H9 (cell line): Measurements from ENCODE around the gene SEMA7A. TPM values are rescaled to one million over a fixed set of nuclear protein-coding genes. Genes with fewer than 3 reads are reported as not detected.

Experiments
- DNase-seq: peaks from one replicate; pipeline ENCODE4 v3.0.0-alpha.2; 2017
- H2AFZ ChIP-seq: one replicate; pipeline ENCODE4 v1.6.1; 2013; ENCODE audit warnings: mild to moderate bottlenecking, low read length, control low read depth, moderate library complexity
- H2AK5ac ChIP-seq: 2 replicates; pipeline ENCODE4 v1.6.1; 2013; ENCODE audit warnings: low read length, control low read depth, mixed read lengths; ENCODE audit not compliant: insufficient read length
- H2BK120ac ChIP-seq: one replicate; pipeline ENCODE4 v1.6.1; 2013; ENCODE audit warnings: low read depth, mild to moderate bottlenecking, low read length, control low read depth, inconsistent platforms; ENCODE audit not compliant: poor library complexity, severe bottlenecking
- H2BK12ac ChIP-seq: 2 replicates; pipeline ENCODE4 v1.6.1; 2013; ENCODE audit warnings: low read length, control low read depth, mixed read lengths, low read depth; ENCODE audit not compliant: insufficient read length
- H2BK15ac ChIP-seq: 2 replicates; pipeline ENCODE4 v1.6.1; 2013; ENCODE audit warnings: low read depth, low read length, control low read depth
- H2BK20ac ChIP-seq: one replicate; pipeline ENCODE4 v1.6.1; 2013; ENCODE audit warnings: low read depth, mild to moderate bottlenecking, low read length, control low read depth, inconsistent platforms; ENCODE audit not compliant: poor library complexity, severe bottlenecking
- H2BK5ac ChIP-seq: 2 replicates; pipeline ENCODE4 v1.6.1; 2013; ENCODE audit warnings: low read length, control low read depth, mixed read lengths; ENCODE audit not compliant: insufficient read length
- H3K14ac ChIP-seq: 2 replicates; pipeline ENCODE4 v1.6.1; 2013; ENCODE audit warnings: low read length, control low read depth; ENCODE audit not compliant: insufficient read depth
- H3K18ac ChIP-seq: 2 replicates; pipeline ENCODE4 v1.6.1; 2013; ENCODE audit warnings: low read depth, mild to moderate bottlenecking, mixed read lengths, low read length, control low read depth; ENCODE audit not compliant: insufficient read length
- H3K23ac ChIP-seq: 2 replicates; pipeline ENCODE4 v1.6.1; 2013; ENCODE audit warnings: low read length, control low read depth, mixed read lengths, low read depth; ENCODE audit not compliant: insufficient read length
- H3K23me2 ChIP-seq: 2 replicates; pipeline ENCODE4 v1.6.1; 2013; ENCODE audit warnings: low read depth, mild to moderate bottlenecking, mixed read lengths, low read length, control low read depth; ENCODE audit not compliant: insufficient read length, poor library complexity, severe bottlenecking
- H3K27ac ChIP-seq: 2 replicates; pipeline ENCODE4 v1.5.1; 2013; ENCODE audit warnings: low read length, control low read depth, mixed read lengths, low read depth; ENCODE audit not compliant: insufficient read length
- H3K27me3 ChIP-seq: 2 replicates; pipeline ENCODE4 v1.6.1; 2013; ENCODE audit warnings: low read length, control low read depth, inconsistent platforms; ENCODE audit not compliant: insufficient read depth
- H3K4ac ChIP-seq: 2 replicates; pipeline ENCODE4 v1.6.1; 2013; ENCODE audit warnings: low read depth, mild to moderate bottlenecking, control low read depth, inconsistent platforms, low read length, moderate library complexity
- H3K4me1 ChIP-seq: 2 replicates; pipeline ENCODE4 v1.6.1; 2013; ENCODE audit warnings: low read length, control low read depth, inconsistent platforms; ENCODE audit not compliant: insufficient read depth
- H3K4me2 ChIP-seq: 2 replicates; pipeline ENCODE4 v1.6.1; 2013; ENCODE audit warnings: low read length, control low read depth, mixed read lengths; ENCODE audit not compliant: insufficient read length, insufficient read depth
- H3K56ac ChIP-seq: 2 replicates; pipeline ENCODE4 v1.6.1; 2013; ENCODE audit warnings: low read depth, mild to moderate bottlenecking, mixed read lengths, low read length, control low read depth; ENCODE audit not compliant: insufficient read length
- H3K79me1 ChIP-seq: 2 replicates; pipeline ENCODE4 v1.6.1; 2013; ENCODE audit warnings: low read depth, mild to moderate bottlenecking, moderate library complexity, low read length, control low read depth, inconsistent platforms; ENCODE audit not compliant: insufficient read depth, poor library complexity, severe bottlenecking
- H3K79me2 ChIP-seq: 2 replicates; pipeline ENCODE4 v1.6.1; 2013; ENCODE audit warnings: low read length, control low read depth, inconsistent platforms; ENCODE audit not compliant: insufficient read depth
- H3K9ac ChIP-seq: 2 replicates; pipeline ENCODE4 v1.6.1; 2013; ENCODE audit warnings: low read length, control low read depth, mixed read lengths; ENCODE audit not compliant: insufficient read length; ENCODE audit errors: extremely low read depth
- H3K9me3 ChIP-seq: one replicate; pipeline ENCODE4 v1.6.1; 2013; ENCODE audit warnings: low read depth, low read length, inconsistent platforms; ENCODE audit not compliant: control insufficient read depth
- H3T11ph ChIP-seq: one replicate; pipeline ENCODE4 v1.6.1; 2013; ENCODE audit warnings: mild to moderate bottlenecking, low read length, control low read depth, inconsistent platforms
- H4K20me1 ChIP-seq: one replicate; pipeline ENCODE4 v1.6.1; 2013; ENCODE audit not compliant: control insufficient read depth, insufficient read length, insufficient read depth
- H4K5ac ChIP-seq: 2 replicates; pipeline ENCODE4 v1.6.1; 2013; ENCODE audit warnings: low read depth, mild to moderate bottlenecking, mixed read lengths, low read length, control low read depth; ENCODE audit not compliant: insufficient read length
- H4K8ac ChIP-seq: replicated peaks from 2 replicates; pipeline ENCODE4 v1.6.1; 2013; ENCODE audit warnings: low read length, control low read depth, mixed read lengths, low read depth; ENCODE audit not compliant: insufficient read length
- H4K91ac ChIP-seq: 2 replicates; pipeline ENCODE4 v1.6.1; 2013; ENCODE audit warnings: low read depth, mild to moderate bottlenecking, moderate library complexity, mixed read lengths, low read length, control low read depth; ENCODE audit not compliant: insufficient read length
- H3K27ac Mint-ChIP-seq, 3 experiments: 2 replicates in 2 of 3; 3 replicates in 1 of 3; pipeline ENCODE4 v1.8.0; 2020 to 2021; ENCODE audit warnings: mixed read lengths in 3 of 3, mild to moderate bottlenecking in 1 of 3, moderate library complexity in 1 of 3
- H3K27me3 Mint-ChIP-seq: 2 replicates; pipeline ENCODE4 v1.8.0; 2021; ENCODE audit warnings: low read depth, mild to moderate bottlenecking, moderate library complexity, mixed read lengths
- H3K36me3 Mint-ChIP-seq, 3 experiments: 2 replicates in 2 of 3; 3 replicates in 1 of 3; pipeline ENCODE4 v1.8.0; 2020 to 2021; ENCODE audit warnings: low read depth in 3 of 3, mixed read lengths in 3 of 3; ENCODE audit not compliant: insufficient read depth in 1 of 3
- H3K4me1 Mint-ChIP-seq, 2 experiments: 2 replicates each; pipeline ENCODE4 v1.8.0; 2020; ENCODE audit warnings: mixed read lengths in 2 of 2
- H3K4me3 Mint-ChIP-seq, 2 experiments: 2 replicates in 1 of 2; 3 replicates in 1 of 2; pipeline ENCODE4 v1.8.0; 2020 to 2021; ENCODE audit warnings: mild to moderate bottlenecking in 2 of 2, mixed read lengths in 2 of 2, moderate library complexity in 1 of 2
- H3K9me3 Mint-ChIP-seq, 2 experiments: 2 replicates in 1 of 2; 3 replicates in 1 of 2; pipeline ENCODE4 v1.8.0; 2020; ENCODE audit warnings: mild to moderate bottlenecking in 2 of 2, mixed read lengths in 2 of 2, moderate library complexity in 1 of 2
- WGBS: extraction: QIAGEN DNeasy Blood & Tissue Kit; methylation state at CpG from one replicate; pipeline ENCODE4 v1.1.7; 2013; ENCODE audit warnings: missing lambda C conversion rate, low lambda C conversion rate, mixed read lengths; ENCODE audit not compliant: insufficient read length; ENCODE audit errors: extremely low coverage; 5-methylcytosine and 5-hydroxymethylcytosine counted together
- total RNA-seq: library from RNA; stranded (reverse); gene quantifications from 2 replicates; pipeline ENCODE4 v1.2.1, GENCODE V29; 2021
- TF ChIP-seq, protein P1 (sequence below): fragments of 200-600 bp; sonication (generic); conservative IDR thresholded peaks from 3 replicates; pipeline ENCODE4 v1.8.0; 2021; ENCODE audit warnings: antibody characterized with exemption, mild to moderate bottlenecking

The SEMA7A gene
- total RNA-seq, 1 experiment from 2014 or later, result 5.7 TPM

DNA sequence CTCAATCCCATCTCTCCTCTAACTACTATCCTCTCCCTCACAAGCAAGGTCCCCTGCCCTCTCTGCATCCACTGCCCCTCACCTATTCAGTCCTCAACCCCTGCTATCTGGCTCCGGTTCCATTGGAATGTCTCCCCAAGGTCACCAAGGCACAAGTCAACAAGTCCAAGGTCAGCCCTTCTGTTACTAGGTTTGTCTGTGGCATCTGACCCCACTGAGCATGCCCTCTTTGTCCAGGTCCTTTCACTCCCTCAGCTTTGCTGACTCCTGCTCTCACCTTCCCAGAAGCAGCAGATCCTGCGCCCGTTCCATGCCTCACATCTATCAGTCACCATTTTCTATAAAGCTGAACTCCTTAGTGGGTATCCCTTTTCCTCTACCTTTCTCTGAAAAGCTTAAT, 8.3 kb upstream of the SEMA7A start:
- H2BK120ac ChIP-seq, result no peak overlapping the region
- H4K5ac ChIP-seq, result no peak overlapping the region
- Mint-ChIP-seq H3K27ac (peak overlapping the region in 2 of 3 experiments; percentile 31 to 53; a peak in 2 of 7 replicates), H3K9me3 (no peaks in the 10 kb centered on the region), H3K4me1 (peaks cover 10 to 13% of the 10 kb centered on the region in 2 experiments), H3K4me3 (no peak overlapping the region), H3K27me3 (peaks cover under 1% of the 10 kb centered on the region; the same call in 1 of the 2 replicates), H3K36me3 (peaks cover 5 to 15% (median 10%) of the 10 kb centered on the region in 3 experiments; a peak in 6 of 7 replicates)
- no peaks in the 10 kb centered on the region for H3K79me1 ChIP-seq
- no peak overlapping the region for H3K56ac ChIP-seq
- WGBS, result no CpG with 5 or more reads among the region's 3 CpGs
- no peak overlapping the region for H2BK12ac ChIP-seq
- no peaks in the 10 kb centered on the region for H3K9me3 ChIP-seq
- H3K18ac ChIP-seq, result no peak overlapping the region
- H3K4me2 ChIP-seq, result no peak overlapping the region
- H3K9ac ChIP-seq, result no peak overlapping the region
- no peak overlapping the region for H3K27ac ChIP-seq
- H2BK5ac ChIP-seq, result no peak overlapping the region
- H3K4me1 ChIP-seq, result no peaks in the 10 kb centered on the region
- no peak overlapping the region for H4K8ac ChIP-seq
- no peaks in the 10 kb centered on the region for H3K27me3 ChIP-seq
- no peak for DNase-seq
- no peak overlapping the region for H3K4ac ChIP-seq
- TF ChIP-seq, protein P1, sequence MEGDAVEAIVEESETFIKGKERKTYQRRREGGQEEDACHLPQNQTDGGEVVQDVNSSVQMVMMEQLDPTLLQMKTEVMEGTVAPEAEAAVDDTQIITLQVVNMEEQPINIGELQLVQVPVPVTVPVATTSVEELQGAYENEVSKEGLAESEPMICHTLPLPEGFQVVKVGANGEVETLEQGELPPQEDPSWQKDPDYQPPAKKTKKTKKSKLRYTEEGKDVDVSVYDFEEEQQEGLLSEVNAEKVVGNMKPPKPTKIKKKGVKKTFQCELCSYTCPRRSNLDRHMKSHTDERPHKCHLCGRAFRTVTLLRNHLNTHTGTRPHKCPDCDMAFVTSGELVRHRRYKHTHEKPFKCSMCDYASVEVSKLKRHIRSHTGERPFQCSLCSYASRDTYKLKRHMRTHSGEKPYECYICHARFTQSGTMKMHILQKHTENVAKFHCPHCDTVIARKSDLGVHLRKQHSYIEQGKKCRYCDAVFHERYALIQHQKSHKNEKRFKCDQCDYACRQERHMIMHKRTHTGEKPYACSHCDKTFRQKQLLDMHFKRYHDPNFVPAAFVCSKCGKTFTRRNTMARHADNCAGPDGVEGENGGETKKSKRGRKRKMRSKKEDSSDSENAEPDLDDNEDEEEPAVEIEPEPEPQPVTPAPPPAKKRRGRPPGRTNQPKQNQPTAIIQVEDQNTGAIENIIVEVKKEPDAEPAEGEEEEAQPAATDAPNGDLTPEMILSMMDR, result no peak
- H3K23ac ChIP-seq, result no peak overlapping the region
- no peak overlapping the region for H2AFZ ChIP-seq
- H3K79me2 ChIP-seq, result no peaks in the 10 kb centered on the region
- H3T11ph ChIP-seq, result no peak overlapping the region
- no peaks in the 10 kb centered on the region for H4K20me1 ChIP-seq
- no peaks in the 10 kb centered on the region for H3K23me2 ChIP-seq
- H4K91ac ChIP-seq, result no peak overlapping the region
- H2BK20ac ChIP-seq, result no peak overlapping the region
- H3K14ac ChIP-seq, result no peak overlapping the region
- no peak overlapping the region for H2BK15ac ChIP-seq
- no peak overlapping the region for H2AK5ac ChIP-seq
